HepG2 (cell line): ENCODE data around the gene CERT1. TPM values are rescaled to one million over a fixed set of nuclear protein-coding genes. Genes with fewer than 3 reads are reported as not detected.

Experiments
- ATAC-seq: fragments of 200-7000 bp; cut with Tn5 transposase; 3 replicates; pipeline ENCODE4 v1.9.1; 2020; ENCODE audit warnings: mild to moderate bottlenecking, moderate library complexity
- BruUV-seq: library from RNA; stranded (reverse); fragments of 400-500 nt; replicated peaks from 2 replicates; lab custom pipeline; 2021; lab: Mats Ljungman, UMichigan
- CTCF ChIA-PET: fragments of 300-600 bp; formaldehyde crosslinking; extraction: SDS; loops from one replicate; lab custom pipeline; 2021; ENCODE audit warnings: low total read pairs, inconsistent platforms, low intra/inter-chr PET ratio; lab: Yijun Ruan, JAX
- POLR2A ChIA-PET: fragments of 350-600 bp; sonication (Branson Sonifier 250); formaldehyde crosslinking; loops from one replicate; lab custom pipeline; 2020; ENCODE audit warnings: antibody characterized with exemption, inconsistent platforms; lab: Yijun Ruan, JAX
- DNase-seq: peaks from one replicate; pipeline ENCODE4 v3.0.0-alpha.2; 2015; ENCODE audit warnings: low spot score
- FAIRE-seq: peaks from 3 replicates; lab custom pipeline; 2011; peaks lifted over from hg19 to GRCh38; lab: Jason Lieb, UNC
- H2AFZ ChIP-seq: one replicate; pipeline ENCODE4 v1.6.1; 2011; ENCODE audit warnings: low read length, inconsistent platforms
- H3K27ac ChIP-seq: fragments of 300-600 bp; 3 replicates; pipeline ENCODE4 v1.8.0; 2011; ENCODE audit warnings: mixed run types, mild to moderate bottlenecking, mixed read lengths, low read length, inconsistent platforms; ENCODE audit not compliant: insufficient read depth; ENCODE audit errors: extremely low read length
- H3K27me3 ChIP-seq, 2 experiments: fragments of 200-600 bp in 1 of 2; 2 replicates in 1 of 2; 3 replicates in 1 of 2; pipeline versions ENCODE4 v1.6.0 to v1.8.0; 2011; ENCODE audit warnings: low read length in 2 of 2, mild to moderate bottlenecking in 2 of 2, moderate library complexity in 2 of 2, inconsistent platforms in 1 of 2; ENCODE audit not compliant: insufficient read depth in 2 of 2, control insufficient read depth in 1 of 2
- H3K36me3 ChIP-seq, 2 experiments: fragments of 200-600 bp in 1 of 2; replicated peaks in 1 of 2; 2 replicates in 1 of 2; 3 replicates in 1 of 2; pipeline versions ENCODE4 v1.5.1 to v1.8.0; 2011; ENCODE audit warnings: low read length in 2 of 2, inconsistent platforms in 1 of 2; ENCODE audit not compliant: insufficient read depth in 2 of 2, control insufficient read depth in 1 of 2
- H3K4me1 ChIP-seq: 2 replicates; pipeline ENCODE4 v1.5.1; 2012; ENCODE audit warnings: low read length, inconsistent platforms; ENCODE audit not compliant: insufficient read depth
- H3K4me2 ChIP-seq: 2 replicates; pipeline ENCODE4 v1.6.0; 2011; ENCODE audit warnings: low read depth, low read length, inconsistent platforms
- H3K4me3 ChIP-seq, 3 experiments: fragments of 200-600 bp in 1 of 3; sonication (generic), shearing (Covaris generic) in 1 of 3; replicated peaks in 1 of 3; 2 replicates each; pipeline ENCODE4 v1.5.1; 2011 to 2016; ENCODE audit warnings: low read length in 3 of 3, inconsistent platforms in 2 of 3, low read depth in 2 of 3, mild to moderate bottlenecking in 2 of 3, control low read depth in 1 of 3, mixed read lengths in 1 of 3; ENCODE audit not compliant: insufficient read depth in 1 of 3
- H3K79me2 ChIP-seq: one replicate; pipeline ENCODE4 v1.6.1; 2011; ENCODE audit warnings: low read length, inconsistent platforms; ENCODE audit not compliant: insufficient read depth
- H3K9ac ChIP-seq: 2 replicates; pipeline ENCODE4 v1.6.0; 2011; ENCODE audit warnings: mild to moderate bottlenecking, low read depth, low read length, inconsistent platforms; ENCODE audit not compliant: insufficient read depth
- H3K9me3 ChIP-seq: 2 replicates; pipeline ENCODE4 v1.5.1; 2012; ENCODE audit warnings: mild to moderate bottlenecking, low read length
- H4K20me1 ChIP-seq: 2 replicates; pipeline ENCODE4 v1.6.0; 2011; ENCODE audit warnings: inconsistent platforms, mild to moderate bottlenecking, low read length, moderate library complexity; ENCODE audit not compliant: insufficient read depth
- DPF2 ChIP-seq: sonication (generic); formaldehyde crosslinking; IDR thresholded peaks from 2 replicates; pipeline ENCODE4 v1.4.0; 2020; ENCODE audit warnings: mild to moderate bottlenecking, low read depth, missing genetic modification reagents, borderline replicate concordance
- MAX ChIP-seq: IDR thresholded peaks from 2 replicates; pipeline ENCODE4 v1.6.1; 2012; ENCODE audit warnings: inconsistent platforms
- MTA3 ChIP-seq: sonication (generic); formaldehyde crosslinking; IDR thresholded peaks from 2 replicates; pipeline ENCODE4 v1.4.0; 2020; ENCODE audit warnings: missing genetic modification reagents
- ZNF512B ChIP-seq: sonication (generic); formaldehyde crosslinking; IDR thresholded peaks from 2 replicates; pipeline ENCODE4 v1.5.1; 2020; ENCODE audit warnings: missing genetic modification reagents, mild to moderate bottlenecking, borderline replicate concordance
- ZNF543 ChIP-seq: sonication (generic); formaldehyde crosslinking; IDR thresholded peaks from 2 replicates; pipeline ENCODE4 v1.4.0; 2020; ENCODE audit warnings: mild to moderate bottlenecking, missing genetic modification reagents
- ZNF564 ChIP-seq: sonication (generic); formaldehyde crosslinking; IDR thresholded peaks from 2 replicates; pipeline ENCODE4 v1.8.1; 2023; ENCODE audit warnings: mild to moderate bottlenecking, missing genetic modification reagents
- ZNF878 ChIP-seq: sonication (generic); formaldehyde crosslinking; IDR thresholded peaks from 2 replicates; pipeline ENCODE4 v1.8.1; 2023; ENCODE audit warnings: mild to moderate bottlenecking, missing genetic modification reagents, moderate library complexity
- ZSCAN31 ChIP-seq: sonication (generic); formaldehyde crosslinking; IDR thresholded peaks from 2 replicates; pipeline ENCODE4 v1.5.0; 2020; ENCODE audit warnings: low read depth, mild to moderate bottlenecking, missing genetic modification reagents
- WGBS: methylation state at CpG from one replicate; pipeline ENCODE4 v1.1.6; 2017; ENCODE audit warnings: low lambda C conversion rate; 5-methylcytosine and 5-hydroxymethylcytosine counted together
- in situ Hi-C: cut with HindIII; loops from 2 replicates; pipeline ENCODE4 v1.10.0; 2017; ENCODE audit warnings: low pct_unique_long_range_greater_than_20kb; ENCODE audit not compliant: extremely low pct_ligation_motif_present
- intact Hi-C: fragments of 100-400 bp; cut with micrococcal nuclease; formaldehyde crosslinking; loops from one replicate; pipeline ENCODE4 v1.10.0; 2022; ENCODE audit not compliant: unreplicated experiment
- polyA plus RNA-seq, 8 experiments: library from polyadenylated mRNA; depleted of rRNA in 3 of 8; stranded (reverse) in 7 of 8; unstranded in 1 of 8; fragments of >200 nt; fragmentation: Illumina TruSeq in 4 of 8; extraction: Trizol in 4 of 8; gene quantifications; 2 replicates each; pipeline versions ENCODE4 v1.2.1 to v1.2.3, GENCODE V29; 2011 to 2016; ENCODE audit warnings: low read depth in 4 of 8, missing spikeins in 1 of 8, mixed read lengths in 1 of 8; ENCODE audit not compliant: insufficient read depth in 1 of 8
- total RNA-seq, 5 experiments: library from RNA; depleted of rRNA; stranded (reverse); fragments of >200 nt; fragmentation: Illumina TruSeq; extraction: Trizol; gene quantifications; 2 replicates each; pipeline ENCODE4 v1.2.3, GENCODE V29; 2016; ENCODE audit warnings: low read depth in 1 of 5
- TF ChIP-seq, protein P1 (sequence below): sonication (generic); formaldehyde crosslinking; IDR thresholded peaks from 2 replicates; pipeline ENCODE4 v1.4.0; 2020; ENCODE audit warnings: missing genetic modification reagents, mild to moderate bottlenecking, borderline replicate concordance

The CERT1 gene
- total and polyA plus RNA-seq, 2 of the 13 experiments (the other 11 are each of a cell fraction or from before 2014, with no cell fraction given): 8.2 to 12.7 TPM

- no TSS peak for BruUV-seq
- intact Hi-C loops: no loop called here
- peaks cover 6 to 40% of the 10 kb centered on the region in 2 experiments for H3K36me3 ChIP-seq
- TF ChIP-seq DPF2 (CRISPR knock-in tag) (no peak), MAX (no peak), ZNF543 (CRISPR knock-in tag) (no peak), ZNF878 (CRISPR knock-in tag) (no peak), ZSCAN31 (CRISPR knock-in tag) (no peak), ZNF512B (CRISPR knock-in tag) (no peak), ZNF564 (CRISPR knock-in tag) (no peak), MTA3 (CRISPR knock-in tag) (no peak)
- TF ChIP-seq, protein P1, sequence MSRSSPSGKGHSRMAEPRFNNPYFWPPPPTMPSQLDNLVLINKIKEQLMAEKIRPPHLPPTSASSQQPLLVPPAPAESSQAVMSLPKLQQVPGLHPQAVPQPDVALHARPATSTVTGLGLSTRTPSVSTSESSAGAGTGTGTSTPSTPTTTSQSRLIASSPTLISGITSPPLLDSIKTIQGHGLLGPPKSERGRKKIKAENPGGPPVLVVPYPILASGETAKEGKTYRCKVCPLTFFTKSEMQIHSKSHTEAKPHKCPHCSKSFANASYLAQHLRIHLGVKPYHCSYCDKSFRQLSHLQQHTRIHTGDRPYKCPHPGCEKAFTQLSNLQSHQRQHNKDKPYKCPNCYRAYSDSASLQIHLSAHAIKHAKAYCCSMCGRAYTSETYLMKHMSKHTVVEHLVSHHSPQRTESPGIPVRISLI (CRISPR knock-in tag): no peak
- TF ChIP-seq, all 625 proteins: peak for 0
- ChIA-PET POLR2A (no interaction called here), CTCF (no interaction called here)
- Histone ChIP-seq H3K79me2 (no peaks in the 10 kb centered on the region), H2AFZ (no peak overlapping the region), H3K4me2 (no peak overlapping the region), H3K4me1 (no peaks in the 10 kb centered on the region), H3K27me3 (no peaks in the 10 kb centered on the region), H3K9me3 (no peaks in the 10 kb centered on the region), H3K4me3 (no peak overlapping the region), H3K27ac (no peak overlapping the region), H3K9ac (no peak overlapping the region), H4K20me1 (no peaks in the 10 kb centered on the region)
- in situ Hi-C loops: no loop called here
- DNase-seq (no peak), ATAC-seq (no peak), FAIRE-seq (no peak)
- 81% methylated on average over 1 of the region's 1 CpG for WGBS
Observed at GRCh38 chr5:75384218-75384617, 127.2 kb downstream of the CERT1 start.
